ENCODE results near the gene DCTN1.
"Not testable (repeated sequence)": the region's sequence is repeated elsewhere in the genome, so short reads cannot be mapped to it uniquely, and the experiment has no call there.

The DCTN1 gene

DNA sequence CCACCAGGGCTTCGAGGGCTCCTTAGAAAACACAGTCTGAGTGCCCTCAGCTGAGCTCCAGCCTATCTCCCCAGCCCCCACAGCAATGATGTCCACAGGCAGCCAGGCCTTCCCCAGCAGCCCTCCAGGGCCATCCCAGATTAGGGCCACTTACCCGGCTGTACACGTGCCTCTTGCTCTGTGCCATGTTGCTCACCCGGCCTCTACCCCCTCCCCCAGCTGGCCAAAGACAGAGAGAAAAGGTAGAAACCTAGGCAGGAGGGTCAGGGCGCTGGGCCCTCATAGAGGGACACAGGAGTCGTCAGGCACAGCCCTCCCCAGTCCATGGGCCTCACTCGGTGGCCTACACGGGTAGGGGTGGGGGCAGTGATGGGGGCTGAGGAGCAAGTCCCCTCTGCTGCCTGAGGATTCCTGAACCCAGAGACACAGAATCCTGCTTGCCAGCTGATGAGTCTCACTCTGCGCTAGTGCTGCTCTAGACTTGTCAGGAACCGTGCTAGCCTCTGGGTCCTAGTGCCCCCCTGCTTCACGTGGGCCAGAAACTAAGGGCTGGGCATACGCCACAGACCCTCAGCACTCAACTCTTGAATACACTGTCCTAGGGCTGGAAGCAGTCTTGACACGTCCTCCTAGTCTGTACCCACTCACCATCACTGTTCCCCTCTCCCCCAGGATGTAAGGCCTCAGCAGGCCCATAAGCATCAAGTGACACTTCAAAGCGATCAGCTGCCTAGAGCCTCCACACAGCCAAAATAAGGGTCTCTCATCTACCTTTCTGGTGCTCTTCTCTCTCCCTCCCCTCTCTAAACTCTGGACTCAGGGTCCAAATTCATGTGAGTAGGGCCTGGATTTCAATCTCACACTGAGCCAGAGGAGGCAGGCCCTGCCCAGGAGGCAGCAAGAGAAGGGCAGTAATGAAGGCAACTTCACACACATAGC lies at the start of gene DCTN1:
Gene DCTN1 (minus strand): TSS at position 461 of the 939 bp plus-strand sequence. CDS start 274 bp downstream, at position 187.
- no peak for FAIRE-seq

DNA sequence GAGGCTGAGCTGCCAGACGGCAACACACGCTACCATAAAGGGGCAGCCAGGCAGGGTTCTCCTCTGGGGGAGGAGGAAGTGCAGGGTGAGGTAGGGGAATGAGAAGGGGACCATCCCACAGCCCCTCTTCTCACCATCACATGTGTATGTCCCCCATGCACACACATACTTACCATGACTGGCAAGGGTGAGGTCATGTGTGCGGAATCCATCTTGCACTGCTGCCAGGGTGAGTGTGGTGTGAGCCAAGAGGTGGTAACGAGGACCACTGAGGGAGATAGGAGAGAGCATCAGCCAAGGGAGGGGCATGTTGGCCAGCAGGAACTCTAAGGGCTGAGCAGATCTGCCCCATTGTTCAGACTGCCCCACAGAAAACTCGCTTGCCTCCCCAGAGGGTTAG lies 48.6 kb upstream of the DCTN1 start:
- no peak for FAIRE-seq

DNA sequence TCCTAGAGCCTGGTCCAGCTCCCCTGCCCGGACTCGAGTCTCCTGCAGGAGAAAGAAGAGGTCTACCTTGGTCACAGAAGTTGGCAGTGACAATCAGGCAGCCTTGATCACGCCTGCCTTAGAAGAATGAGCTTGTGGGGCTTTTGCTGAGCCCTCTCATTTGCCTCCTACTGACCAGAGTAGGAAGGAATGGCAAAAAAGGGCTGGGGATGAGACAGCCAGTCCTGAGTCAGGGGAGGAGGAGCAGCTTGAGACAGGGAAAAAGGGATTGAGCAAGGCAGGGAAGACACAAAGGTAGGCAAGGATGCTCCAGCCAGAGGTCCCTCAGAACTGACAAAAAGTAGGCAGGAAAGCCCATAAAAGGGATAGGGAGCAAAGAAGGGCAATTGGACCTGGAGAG lies 47.4 kb upstream of the DCTN1 start:
- FAIRE-seq: no peak

DNA sequence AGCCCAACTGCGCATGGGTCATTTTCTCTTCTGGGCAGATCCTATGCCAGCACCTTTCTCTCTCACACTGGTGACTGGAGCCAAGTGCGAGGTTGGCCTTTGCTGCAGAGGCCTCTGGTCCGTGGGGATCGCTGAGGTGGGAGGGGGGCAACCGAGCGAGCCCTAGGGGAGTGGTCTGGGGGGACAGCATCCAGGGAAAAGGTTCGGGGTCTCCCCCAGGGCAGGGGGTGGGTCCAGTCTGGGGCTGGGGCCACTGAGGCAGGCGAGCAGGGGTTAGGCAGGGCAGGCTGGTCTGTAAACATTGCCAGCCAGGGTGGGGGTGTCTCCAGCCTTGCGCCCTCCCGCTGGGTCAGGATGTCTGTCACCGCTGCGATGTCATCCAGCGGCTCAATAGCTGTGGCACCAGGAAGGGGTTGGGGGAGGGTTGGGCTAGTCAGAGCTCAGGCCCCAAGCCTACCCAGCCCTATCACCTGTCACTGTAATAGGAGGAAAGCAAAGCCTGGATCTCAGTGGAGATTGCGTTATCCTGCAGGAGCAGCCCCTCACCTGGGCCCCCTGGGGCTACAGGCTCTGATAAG lies 46.2 kb upstream of the DCTN1 start:
- no peak for FAIRE-seq

DNA sequence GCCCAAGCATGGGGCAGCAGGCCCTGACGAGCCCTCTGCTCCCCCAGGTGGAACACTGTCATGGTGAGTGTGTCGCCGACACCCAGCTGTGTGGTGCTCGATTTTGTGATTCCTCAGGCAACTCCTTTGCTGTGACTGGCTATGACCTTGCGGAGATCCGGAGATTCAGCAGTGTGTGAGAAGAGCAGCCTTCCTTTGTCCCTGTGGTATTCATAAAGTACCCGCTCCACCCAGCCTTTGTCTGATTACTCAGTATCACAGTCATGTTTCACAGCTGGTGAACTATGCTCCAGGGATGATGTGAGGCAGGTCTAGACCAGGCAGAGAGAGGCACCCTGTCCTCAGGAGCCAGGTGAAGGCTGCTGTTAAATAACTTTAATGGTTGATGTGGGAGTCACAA lies 45.4 kb upstream of the DCTN1 start:
- FAIRE-seq: no peak

DNA sequence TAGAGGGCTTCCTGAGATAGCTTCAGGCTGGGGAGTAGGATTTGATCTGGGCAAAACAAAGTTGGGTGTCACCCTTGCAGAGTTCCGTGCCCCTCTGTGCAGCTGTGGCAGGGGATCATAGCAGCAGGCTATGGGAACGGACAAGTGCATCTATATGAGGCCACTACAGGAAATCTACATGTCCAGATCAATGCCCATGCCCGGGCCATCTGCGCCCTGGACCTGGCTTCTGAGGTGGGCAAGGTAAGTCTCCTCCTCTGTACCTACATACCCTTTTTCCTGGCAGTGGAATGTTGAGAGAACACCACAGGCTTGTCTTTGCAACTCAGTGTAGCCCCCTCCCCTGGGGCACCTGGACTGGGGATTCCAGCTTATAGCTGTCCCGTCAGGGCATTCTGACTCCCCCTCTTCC lies 44.9 kb upstream of the DCTN1 start:
- FAIRE-seq: no peak

DNA sequence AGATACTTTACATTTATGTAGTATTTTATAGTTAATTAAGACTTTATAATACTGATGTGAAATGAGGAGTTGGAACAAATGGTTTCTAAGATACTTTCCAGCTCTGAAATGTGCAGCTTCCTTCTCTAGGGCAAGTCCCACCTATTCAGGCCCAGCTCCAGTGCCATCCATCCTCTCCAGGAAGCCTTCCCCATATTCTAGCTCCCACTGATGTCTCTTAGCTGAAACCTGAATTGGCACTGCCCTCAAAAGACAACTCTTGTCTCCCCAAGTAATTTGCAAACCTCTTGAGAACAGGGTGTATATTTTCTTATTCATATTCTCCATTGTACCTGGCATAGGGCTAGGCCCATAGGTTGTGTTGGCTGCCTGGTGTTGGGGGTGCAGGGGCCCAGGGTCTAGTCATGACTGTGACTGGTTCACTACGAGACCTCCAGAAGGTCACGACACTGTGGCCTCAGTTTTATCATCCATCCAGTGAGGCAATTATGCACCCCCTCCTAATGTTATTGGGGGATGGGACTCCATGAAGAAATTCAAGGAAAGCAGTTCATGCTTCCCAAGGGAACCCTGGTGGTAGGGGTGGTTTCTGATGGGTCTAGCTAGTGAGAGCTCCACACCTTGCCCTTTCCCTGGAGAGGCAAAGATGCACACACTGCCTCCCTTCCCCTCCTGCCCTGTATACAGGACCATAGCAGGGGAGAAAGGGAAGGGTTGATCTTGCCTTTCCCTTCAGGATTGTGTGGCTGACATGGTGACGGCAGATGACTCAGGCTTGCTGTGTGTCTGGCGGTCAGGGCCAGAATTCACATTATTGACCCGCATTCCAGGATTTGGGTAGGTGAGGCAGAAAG lies 44.3 kb upstream of the DCTN1 start:
- FAIRE-seq: no peak

DNA sequence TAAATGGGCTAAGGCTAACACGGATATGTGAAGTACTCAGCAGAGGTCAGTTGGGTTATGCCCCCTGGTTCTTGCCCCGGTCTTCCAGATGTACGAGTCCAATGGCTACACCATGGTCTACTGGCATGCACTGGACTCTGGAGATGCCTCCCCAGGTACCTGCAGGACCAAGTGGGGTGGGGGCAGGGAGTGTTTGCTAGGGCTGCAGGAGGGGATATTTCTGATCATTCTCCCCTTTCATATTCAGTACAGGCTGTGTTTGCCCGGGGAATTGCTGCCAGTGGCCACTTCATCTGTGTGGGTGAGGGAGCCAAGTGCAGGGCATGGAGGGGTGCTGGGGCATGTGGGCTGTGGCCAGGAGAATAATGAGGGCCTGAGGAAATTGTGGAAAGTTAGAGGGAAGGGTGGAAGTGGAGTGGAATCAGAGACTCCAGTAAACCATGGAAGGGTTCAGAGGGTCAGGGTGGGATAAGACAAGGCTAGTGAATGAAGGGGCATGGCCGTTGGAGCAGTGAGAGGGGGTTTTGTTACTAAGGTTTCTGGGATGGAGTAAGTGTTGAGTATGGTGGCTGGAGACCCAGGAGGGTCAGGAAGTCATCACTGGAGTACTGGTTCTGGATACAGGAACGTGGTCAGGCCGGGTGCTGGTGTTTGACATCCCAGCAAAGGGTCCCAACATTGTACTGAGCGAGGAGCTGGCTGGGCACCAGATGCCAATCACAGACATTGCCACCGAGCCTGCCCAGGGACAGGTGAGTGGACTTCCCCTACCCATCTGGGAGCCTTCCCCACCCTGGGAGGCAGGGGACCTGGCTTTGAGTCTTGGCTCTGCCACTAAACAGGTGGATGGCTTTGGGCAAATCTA lies 43.4 kb upstream of the DCTN1 start:
- no peak for FAIRE-seq

DNA sequence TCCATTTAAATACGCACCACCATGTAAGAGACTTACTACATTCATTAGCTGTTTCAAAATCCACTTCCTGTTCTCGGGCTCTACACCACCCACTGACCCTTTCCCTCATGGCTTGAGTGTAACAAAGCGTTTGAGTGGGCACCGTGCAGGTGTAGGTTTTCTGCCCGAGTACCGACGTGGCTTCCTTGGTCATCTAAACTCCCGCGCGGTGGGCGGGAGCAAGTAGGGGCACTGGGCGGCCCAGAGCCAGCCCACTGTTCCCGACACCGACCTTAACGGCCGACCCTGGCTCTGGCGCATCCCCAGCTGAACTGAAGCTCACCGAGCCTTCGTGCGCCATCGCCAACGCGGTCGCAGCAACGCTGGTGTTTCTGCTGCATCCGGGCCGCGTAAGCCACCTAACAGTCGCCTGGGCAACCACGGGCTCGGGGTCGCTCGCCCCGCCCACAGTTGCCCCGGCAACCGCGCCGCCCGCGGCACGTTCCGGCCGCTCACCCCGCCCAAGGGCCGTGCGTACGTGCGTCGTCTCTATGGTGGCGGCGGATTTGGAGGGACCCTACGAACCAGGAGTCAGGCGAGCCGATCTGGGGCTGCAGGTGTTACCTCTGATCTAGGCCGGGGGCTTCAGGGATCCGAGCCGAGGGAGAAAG lies 41.2 kb upstream of the DCTN1 start, which contains the start of the genes C2orf81 and WDR54:
Gene C2orf81 (minus strand): TSS at position 399 of the 650 bp plus-strand sequence. CDS start 59 bp downstream, at position 340.
Gene WDR54 (plus strand): TSS at position 510 of the 650 bp plus-strand sequence. CDS start 424 bp downstream, outside the sequence.
- FAIRE-seq: no peak

DNA sequence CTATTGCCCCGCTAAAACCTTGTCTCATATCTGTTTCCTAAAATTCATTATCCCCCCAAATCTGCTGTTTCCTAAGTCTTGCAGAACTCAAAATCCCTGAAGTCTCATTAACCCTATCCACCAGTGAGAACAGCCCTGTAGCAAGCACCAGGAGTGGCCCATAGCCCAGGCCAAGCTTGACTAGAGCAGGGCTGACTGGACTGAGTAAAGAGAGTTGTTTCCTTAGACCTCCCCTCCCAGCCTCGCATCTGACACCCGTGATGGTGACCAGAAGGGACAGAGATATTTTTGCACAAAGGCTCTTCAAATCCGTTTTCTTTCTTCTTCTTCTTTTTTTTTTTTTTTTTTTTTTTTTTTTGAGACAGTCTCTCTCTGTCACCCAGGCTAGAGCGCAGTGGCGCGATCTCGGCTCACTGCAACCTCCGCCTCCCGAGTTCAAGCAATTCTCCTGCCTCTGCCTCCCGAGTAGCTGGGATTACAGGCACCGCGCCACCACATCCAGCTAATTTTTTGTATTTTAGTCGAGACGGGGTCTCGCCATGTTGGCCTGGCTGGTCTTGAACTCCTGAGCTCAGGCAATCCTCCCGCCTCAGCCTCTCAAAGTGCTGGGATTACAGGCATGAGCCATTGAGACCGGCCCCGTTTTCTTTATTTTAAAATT lies 40.5 kb upstream of the DCTN1 start:
- not testable (repeated sequence) for FAIRE-seq

DNA sequence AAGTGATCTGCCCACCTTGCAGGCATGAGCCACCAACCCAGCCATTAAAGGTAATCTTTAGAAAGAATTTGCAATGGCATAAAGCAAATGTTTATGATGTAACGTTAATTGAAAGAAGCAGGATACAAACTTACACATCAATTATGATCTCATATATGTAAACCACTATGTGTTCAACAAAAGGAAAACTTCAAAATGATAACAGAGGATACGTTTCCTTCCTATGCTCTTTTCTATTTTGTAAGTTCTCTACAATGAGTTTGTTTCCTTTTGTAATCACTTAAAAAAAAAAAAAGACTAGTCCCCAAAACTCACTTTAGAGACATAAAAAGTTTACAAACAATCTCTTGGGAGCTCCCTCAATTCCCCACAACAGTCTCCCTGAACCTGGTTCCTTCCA lies 39.9 kb upstream of the DCTN1 start:
- no peak for FAIRE-seq

DNA sequence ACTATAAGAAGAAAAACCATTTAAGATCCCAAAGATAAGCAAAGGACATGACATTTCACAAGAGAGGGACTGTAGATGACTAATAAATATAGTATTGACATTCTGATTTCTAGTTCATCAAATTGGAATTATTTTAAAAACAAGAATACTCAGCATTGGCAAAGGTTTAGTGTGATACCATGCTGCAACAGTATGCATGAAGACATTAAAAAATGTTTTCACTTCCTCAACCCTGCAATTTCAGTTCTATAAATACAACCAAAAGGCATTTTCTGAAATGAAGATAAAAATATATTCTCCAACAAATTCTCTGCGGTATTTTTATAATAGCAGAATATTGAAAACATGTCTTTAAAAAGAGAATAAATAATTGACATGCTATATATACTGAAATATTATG lies 39.2 kb upstream of the DCTN1 start:
- no peak for FAIRE-seq

DNA sequence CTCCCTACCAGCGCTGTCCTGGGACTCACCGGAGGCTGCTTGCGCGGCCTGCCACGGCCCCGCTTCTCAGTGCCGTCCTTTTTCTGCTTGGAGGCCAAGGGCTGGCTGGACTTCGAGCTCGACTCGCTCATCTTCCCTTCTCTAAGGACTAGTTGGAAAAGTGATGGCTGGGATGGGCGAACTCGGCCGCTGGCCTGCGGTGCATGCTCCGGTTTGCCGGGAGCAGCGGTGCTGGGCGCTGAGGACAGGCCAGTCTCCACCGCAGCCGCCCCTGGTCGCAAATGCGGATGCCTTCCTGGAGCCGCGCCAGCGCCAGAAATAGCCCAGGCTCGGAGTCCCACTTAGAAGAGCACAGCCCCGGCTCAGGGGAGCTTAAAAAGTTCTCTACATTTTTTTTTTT lies 38.2 kb upstream of the DCTN1 start:
- FAIRE-seq: no peak

DNA sequence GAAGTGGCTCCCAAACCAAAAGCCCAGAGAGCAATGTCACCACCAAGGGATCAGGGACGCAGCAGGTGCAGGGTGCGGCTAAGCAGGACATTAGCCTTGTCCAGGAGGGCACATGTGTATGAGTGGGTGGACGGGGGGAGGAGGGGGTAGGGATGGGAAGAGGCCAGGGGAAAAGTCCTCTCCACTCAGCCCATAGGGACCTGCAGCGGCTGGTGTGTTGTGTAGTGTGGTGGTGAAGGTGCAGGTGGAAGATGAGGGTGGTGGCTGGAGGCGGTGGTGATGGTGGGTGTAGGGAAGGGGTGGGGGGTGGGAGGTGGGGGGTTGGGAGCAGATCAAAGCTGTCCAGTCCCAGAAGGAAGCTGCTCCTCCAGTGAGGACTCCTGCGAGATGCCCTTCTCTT lies 37.7 kb upstream of the DCTN1 start:
- no peak for FAIRE-seq

DNA sequence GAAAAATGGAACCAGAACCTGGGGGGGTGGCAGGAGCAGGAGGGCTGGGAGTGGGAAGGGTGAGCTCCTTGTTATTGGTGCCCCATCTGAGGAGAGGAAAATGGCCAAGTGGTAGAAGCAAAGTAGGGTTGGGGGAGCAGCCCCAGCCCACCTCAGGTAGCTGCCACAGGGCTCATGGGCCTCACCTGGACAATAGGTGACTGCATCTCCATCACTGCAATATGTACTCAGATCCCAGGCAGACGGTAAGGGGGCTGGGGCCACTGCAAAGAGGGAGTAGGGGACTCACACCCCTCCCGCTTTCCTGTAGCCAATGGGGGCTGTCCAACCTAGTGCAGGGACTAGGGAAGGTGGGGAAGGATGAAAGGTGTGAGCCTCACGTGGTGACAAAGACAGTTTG lies 37.1 kb upstream of the DCTN1 start:
- no peak for FAIRE-seq

DNA sequence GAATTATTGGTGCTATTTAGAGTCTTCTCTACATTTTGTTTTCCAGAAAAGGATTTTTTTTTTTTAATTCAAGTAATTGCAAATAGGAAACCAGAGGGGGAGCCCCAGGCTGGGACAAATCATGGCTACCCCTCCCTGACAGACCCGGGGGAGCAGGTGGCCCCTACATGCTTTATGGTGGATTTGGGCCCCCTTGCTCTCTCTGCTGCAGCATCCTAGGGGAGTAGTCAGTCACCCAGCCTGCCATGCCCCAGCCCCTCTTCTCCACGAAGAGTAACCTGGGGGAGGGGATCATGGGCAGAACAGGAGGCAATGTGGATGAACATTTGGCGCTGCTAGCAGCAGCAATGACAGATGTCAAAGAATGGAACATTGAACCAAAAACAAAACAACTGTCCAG lies 36.7 kb upstream of the DCTN1 start:
- no peak for FAIRE-seq

DNA sequence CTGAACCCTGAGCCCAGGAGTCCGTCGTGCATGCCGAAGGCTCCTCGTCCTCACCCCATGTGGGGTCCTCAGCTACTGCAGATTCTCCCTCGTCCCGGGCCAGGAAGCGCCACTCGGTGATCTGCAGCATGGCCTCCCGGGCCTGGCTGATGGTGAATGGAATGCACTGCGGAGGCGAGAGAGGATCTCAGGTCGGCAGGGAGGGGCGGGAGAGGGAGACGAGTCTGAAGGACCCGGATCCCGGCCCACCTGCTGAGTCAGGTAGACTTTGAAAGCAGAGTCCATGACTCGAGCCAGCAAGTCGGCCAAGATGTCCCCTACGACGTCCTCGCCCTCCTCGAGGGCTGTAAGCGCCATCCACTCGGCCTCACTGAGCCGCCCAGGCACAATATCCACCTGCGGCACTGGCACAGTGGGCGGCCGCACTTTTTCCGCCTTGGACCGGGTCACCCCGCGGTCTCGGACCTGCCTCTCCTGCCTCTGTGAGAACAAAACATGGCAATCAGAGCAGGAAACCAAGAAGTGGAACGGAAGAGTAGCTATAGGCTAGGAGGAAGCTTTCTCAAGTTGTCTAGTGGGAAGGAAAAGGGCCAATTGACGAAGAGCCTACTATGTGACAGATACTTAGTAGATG lies 35.8 kb upstream of the DCTN1 start:
- FAIRE-seq: no peak

DNA sequence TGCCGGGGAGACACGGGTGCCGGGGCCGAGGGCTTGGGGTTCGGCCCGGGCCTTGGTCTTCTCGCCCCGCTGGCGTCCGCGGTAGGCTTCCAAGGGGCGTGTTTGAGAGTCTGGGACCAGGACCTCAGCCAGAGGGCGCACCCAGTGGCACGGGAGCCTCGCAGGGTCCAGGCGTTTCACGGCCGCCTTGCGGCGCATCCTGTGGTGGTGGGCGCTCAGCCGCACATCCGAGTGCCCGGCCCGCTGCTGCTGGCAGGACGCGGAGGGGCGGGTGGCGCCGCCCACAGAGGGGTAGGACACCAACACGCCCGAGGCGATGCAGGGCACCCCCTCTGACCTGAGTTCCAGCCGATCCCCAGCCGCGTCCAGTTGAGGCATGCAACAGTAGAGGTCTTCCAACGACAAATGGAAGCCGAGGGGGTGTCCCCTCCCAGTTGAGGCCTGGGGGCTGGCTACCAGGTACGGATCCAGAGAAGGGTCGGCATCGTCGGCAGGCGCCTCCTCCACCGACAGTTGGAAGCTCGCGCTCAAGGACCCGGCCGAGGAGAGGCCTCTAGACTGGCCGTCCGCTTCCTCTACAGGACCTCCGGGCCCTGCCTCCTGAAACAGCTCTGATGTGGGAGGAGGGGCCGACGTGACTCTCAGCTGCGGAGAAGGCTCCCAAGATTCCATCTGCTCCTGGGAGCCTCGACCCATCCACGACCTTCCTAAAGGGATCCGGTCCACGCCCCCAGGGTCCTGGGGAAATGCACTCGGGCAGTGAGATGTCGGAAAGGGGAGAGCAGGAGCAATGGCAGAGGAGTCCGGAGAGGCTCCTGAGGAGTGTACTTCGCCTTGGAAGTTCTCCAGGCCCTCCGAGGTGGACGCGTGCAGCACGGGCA lies 35.0 kb upstream of the DCTN1 start:
- FAIRE-seq: no peak

DNA sequence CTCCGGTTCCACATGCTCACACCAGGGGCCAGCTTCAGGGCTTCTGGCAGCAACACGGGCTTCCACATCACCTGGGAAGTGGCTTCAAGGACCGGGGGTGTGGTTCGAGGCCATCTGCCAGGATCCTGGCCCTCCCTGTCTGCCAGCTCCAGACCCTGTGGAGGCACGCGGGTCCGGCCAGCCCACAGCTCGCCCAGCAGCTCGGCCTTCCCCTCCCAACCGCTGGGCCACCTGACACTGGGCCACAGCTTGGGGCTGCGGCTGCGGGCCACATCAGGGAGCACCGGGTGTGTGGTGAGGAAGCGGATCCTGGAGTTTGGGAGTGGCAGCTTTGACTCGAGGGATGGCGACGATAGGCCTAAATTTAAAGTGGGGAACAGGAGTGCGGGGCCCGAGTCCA lies 34.3 kb upstream of the DCTN1 start:
- FAIRE-seq: no peak

Data from G401.6 (cell line).